ENCODE data around the gene C17orf113. TPM values are rescaled to one million over a fixed set of nuclear protein-coding genes. Genes with fewer than 3 reads are reported as not detected.

The C17orf113 gene
- total RNA-seq, 1 experiment from 2014 or later, result 2.3 TPM

GRCh38 chr17:42039794-42040763 is 10.3 kb downstream of the C17orf113 start (continued):
- no peak for TF ChIP-seq FOSL1 (IDR thresholded peaks at IDR 0.05; ENCODE audit: low read depth)

- H3K9me2 ChIP-seq (ENCODE audit: insufficient read depth), result no peaks in the 10 kb centered on the region
- no TSS peak for BruUV-seq (replicated peaks)
- RAD21 ChIA-PET (ENCODE audit: low non-redundant PET in 1 of 2, low total read pairs in 2 of 2, uncharacterized antibody in 2 of 2, unreplicated experiment in 2 of 2), result no interaction called here
- H2AFZ ChIP-seq (ENCODE audit: low read depth, low read length, poor library complexity, severe bottlenecking), result no peak overlapping the region
- DNase-seq (ENCODE audit: low read depth, low spot score) (no peak), ATAC-seq (no peak)
- TF ChIP-seq ELF1 (IDR thresholded peaks at IDR 0.05; ENCODE audit: borderline replicate concordance, low read depth) (no peak), REST (IDR thresholded peaks at IDR 0.05; ENCODE audit: low read depth) (no peak), POLR2A (IDR thresholded peaks at IDR 0.05; ENCODE audit: borderline replicate concordance, extremely low read depth, insufficient read depth, insufficient read length) (no peak), EZH2 (IDR thresholded peaks at IDR 0.05) (no peak), POLR2AphosphoS5 (IDR thresholded peaks at IDR 0.05; ENCODE audit: low read depth, low read length) (no peak), YY1 (IDR thresholded peaks at IDR 0.05; ENCODE audit: extremely low read depth, insufficient replicate concordance, low read depth, low read length) (no peak), SIN3A (IDR thresholded peaks at IDR 0.05; ENCODE audit: low read depth) (no peak)
- H3K4me2 ChIP-seq (ENCODE audit: low read length), result no peak overlapping the region
- no peaks in the 10 kb centered on the region for H3K4me1 ChIP-seq (ENCODE audit: control insufficient read depth in 1 of 2, insufficient read depth in 2 of 2, low read length in 2 of 2)
- intact Hi-C loops (cut with micrococcal nuclease), result no loop called here
- H4K20me1 ChIP-seq (ENCODE audit: insufficient read depth), result no peaks in the 10 kb centered on the region
- no peaks in the 10 kb centered on the region for H3K27me3 ChIP-seq (ENCODE audit: insufficient read depth, low read length)
- no peaks in the 10 kb centered on the region for H3K9me3 ChIP-seq (ENCODE audit: control insufficient read depth in 1 of 2, insufficient read depth in 1 of 2, low read depth in 1 of 2, low read length in 2 of 2)
- H3K9ac ChIP-seq (ENCODE audit: low read length), result no peak overlapping the region
- no peaks in the 10 kb centered on the region for H3K36me3 ChIP-seq (ENCODE audit: control insufficient read depth in 1 of 2, insufficient read depth in 2 of 2, low read length in 2 of 2)
- no peak overlapping the region for H3K4me3 ChIP-seq (replicated peaks in 1 of 2; ENCODE audit: low read depth in 1 of 2, low read length in 2 of 2)
- CTCF ChIA-PET, result interaction anchor here (1.8 kb wide), 1 partner anchor 10 kb away, joined by 4 read pairs; no protein-coding TSS in a partner anchor
- H3K79me2 ChIP-seq (ENCODE audit: insufficient read depth, low read length), result no peaks in the 10 kb centered on the region
- H3K27ac ChIP-seq (ENCODE audit: low read depth, low read length), result no peak overlapping the region
- POLR2A ChIA-PET, result no interaction called here
Measured at GRCh38 chr17:42038221-42038973, 12.0 kb downstream of the C17orf113 start.

All from HCT116 (cell line).